Neutrophil (primary cell): ENCODE data around the gene HIPK1.

Experiments
- H3K27ac ChIP-seq: fragments of 200-600 bp; sonication (generic); 2 replicates; pipeline ENCODE4 v1.5.1; 2016; ENCODE audit warnings: mild to moderate bottlenecking, moderate library complexity
- H3K27me3 ChIP-seq: fragments of 200-600 bp; sonication (generic); 2 replicates; pipeline ENCODE4 v1.6.0; 2016; ENCODE audit warnings: mild to moderate bottlenecking
- H3K36me3 ChIP-seq: fragments of 200-600 bp; sonication (generic); 2 replicates; pipeline ENCODE4 v1.5.1; 2017
- H3K4me1 ChIP-seq, 2 experiments: fragments of 200-600 bp in 1 of 2; sonication (generic) in 1 of 2; 1 replicate in 1 of 2; 2 replicates in 1 of 2; pipeline versions ENCODE4 v1.5.1 to v1.6.1; 2013 to 2016; ENCODE audit warnings: low read depth in 1 of 2, low read length in 1 of 2, mild to moderate bottlenecking in 1 of 2, moderate library complexity in 1 of 2; ENCODE audit not compliant: control insufficient read depth in 1 of 2, insufficient read depth in 1 of 2
- H3K4me3 ChIP-seq, 2 experiments: fragments of 200-600 bp in 1 of 2; sonication (generic) in 1 of 2; 1 replicate in 1 of 2; 2 replicates in 1 of 2; pipeline ENCODE4 v1.5.1; 2013 to 2016; ENCODE audit warnings: low read depth in 1 of 2, low read length in 1 of 2, mild to moderate bottlenecking in 1 of 2, moderate library complexity in 1 of 2
- H3K9me3 ChIP-seq: fragments of 200-600 bp; sonication (generic); 2 replicates; pipeline ENCODE4 v1.5.1; 2016
- TF ChIP-seq, protein P1 (sequence below): fragments of 200-600 bp; sonication (generic); IDR thresholded peaks from 2 replicates; pipeline ENCODE4 v1.5.1; 2016; ENCODE audit warnings: antibody characterized with exemption

The HIPK1 gene

GRCh38 chr1:113916974-113917373 is 12.2 kb upstream of the HIPK1 start:
- Histone ChIP-seq H3K36me3 (peaks cover 3% of the 10 kb centered on the region), H3K4me1 (peaks cover 0 to 4% of the 10 kb centered on the region in 2 experiments), H3K9me3 (no peaks in the 10 kb centered on the region), H3K27me3 (no peaks in the 10 kb centered on the region), H3K4me3 (no peak overlapping the region), H3K27ac (no peak overlapping the region)
- TF ChIP-seq, protein P1, sequence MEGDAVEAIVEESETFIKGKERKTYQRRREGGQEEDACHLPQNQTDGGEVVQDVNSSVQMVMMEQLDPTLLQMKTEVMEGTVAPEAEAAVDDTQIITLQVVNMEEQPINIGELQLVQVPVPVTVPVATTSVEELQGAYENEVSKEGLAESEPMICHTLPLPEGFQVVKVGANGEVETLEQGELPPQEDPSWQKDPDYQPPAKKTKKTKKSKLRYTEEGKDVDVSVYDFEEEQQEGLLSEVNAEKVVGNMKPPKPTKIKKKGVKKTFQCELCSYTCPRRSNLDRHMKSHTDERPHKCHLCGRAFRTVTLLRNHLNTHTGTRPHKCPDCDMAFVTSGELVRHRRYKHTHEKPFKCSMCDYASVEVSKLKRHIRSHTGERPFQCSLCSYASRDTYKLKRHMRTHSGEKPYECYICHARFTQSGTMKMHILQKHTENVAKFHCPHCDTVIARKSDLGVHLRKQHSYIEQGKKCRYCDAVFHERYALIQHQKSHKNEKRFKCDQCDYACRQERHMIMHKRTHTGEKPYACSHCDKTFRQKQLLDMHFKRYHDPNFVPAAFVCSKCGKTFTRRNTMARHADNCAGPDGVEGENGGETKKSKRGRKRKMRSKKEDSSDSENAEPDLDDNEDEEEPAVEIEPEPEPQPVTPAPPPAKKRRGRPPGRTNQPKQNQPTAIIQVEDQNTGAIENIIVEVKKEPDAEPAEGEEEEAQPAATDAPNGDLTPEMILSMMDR, result no peak

DNA sequence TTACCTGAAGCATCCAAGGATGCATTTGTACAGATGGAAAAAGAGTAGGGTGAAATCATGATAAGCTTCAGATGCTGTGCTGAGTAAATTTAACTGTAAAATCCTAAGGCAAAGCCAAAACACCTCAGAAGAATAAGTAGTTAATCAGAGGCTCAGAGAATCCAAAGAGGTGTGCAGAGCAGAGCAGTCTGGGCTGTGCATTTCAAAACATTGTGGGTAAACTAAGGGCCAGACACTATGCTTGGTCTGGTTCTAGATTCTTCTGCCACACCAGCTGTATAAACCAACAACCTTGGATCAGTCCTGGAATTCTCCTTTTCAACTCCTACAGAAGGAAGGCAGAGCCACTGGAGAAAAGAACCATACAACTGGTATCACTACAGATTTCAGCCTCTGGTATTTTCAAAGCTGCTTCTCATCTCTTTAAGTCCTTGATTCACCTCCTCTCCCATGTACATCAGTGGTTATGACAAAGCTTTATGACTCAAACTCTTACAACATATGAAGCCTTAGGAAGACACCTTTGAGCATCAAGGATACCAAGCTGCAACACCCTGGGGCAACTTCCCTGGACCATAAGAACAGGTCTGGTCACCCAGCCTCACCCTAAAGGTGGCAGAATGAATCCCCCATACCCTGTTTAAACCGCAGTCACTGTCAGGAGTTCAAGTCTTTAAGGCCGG is 11.6 kb upstream of the HIPK1 start:
- peaks cover 0 to 4% of the 10 kb centered on the region in 2 experiments for H3K4me1 ChIP-seq
- H3K4me3 ChIP-seq, result no peak overlapping the region
- no peaks in the 10 kb centered on the region for H3K36me3 ChIP-seq
- H3K9me3 ChIP-seq, result no peaks in the 10 kb centered on the region
- TF ChIP-seq, protein P1, result no peak
- H3K27ac ChIP-seq, result no peak overlapping the region
- H3K27me3 ChIP-seq, result no peaks in the 10 kb centered on the region

- H3K4me1 ChIP-seq, result peaks cover 0 to 4% of the 10 kb centered on the region in 2 experiments
- no peak overlapping the region for H3K27ac ChIP-seq
- no peaks in the 10 kb centered on the region for H3K9me3 ChIP-seq
- no peak overlapping the region for H3K4me3 ChIP-seq
- no peaks in the 10 kb centered on the region for H3K27me3 ChIP-seq
- H3K36me3 ChIP-seq, result no peaks in the 10 kb centered on the region
- TF ChIP-seq, protein P1, result no peak
Measured at GRCh38 chr1:113918243-113918642, 10.9 kb upstream of the HIPK1 start.

GRCh38 chr1:113922957-113923356 is 6.2 kb upstream of the HIPK1 start:
- no peaks in the 10 kb centered on the region for H3K36me3 ChIP-seq
- TF ChIP-seq, protein P1, result no peak
- no peaks in the 10 kb centered on the region for H3K4me1 ChIP-seq
- H3K27me3 ChIP-seq, result no peaks in the 10 kb centered on the region
- no peaks in the 10 kb centered on the region for H3K9me3 ChIP-seq
- no peak overlapping the region for H3K27ac ChIP-seq
- H3K4me3 ChIP-seq, result no peak overlapping the region

GRCh38 chr1:113924473-113924872 is 4.7 kb upstream of the HIPK1 start:
- peaks cover 11 to 12% of the 10 kb centered on the region in 2 experiments for H3K4me1 ChIP-seq
- TF ChIP-seq, protein P1, result no peak
- H3K27me3 ChIP-seq, result no peaks in the 10 kb centered on the region
- H3K36me3 ChIP-seq, result no peaks in the 10 kb centered on the region
- H3K9me3 ChIP-seq, result no peaks in the 10 kb centered on the region
- H3K4me3 ChIP-seq, result no peak overlapping the region
- no peak overlapping the region for H3K27ac ChIP-seq
